Raji (cell line): ENCODE results near the gene GPAM.

ENCODE experiments used
- POLR2A ChIP-seq: IDR thresholded peaks from 2 replicates; pipeline ENCODE4 v1.6.1; 2011; ENCODE audit warnings: low read depth, low read length, control low read depth; ENCODE audit not compliant: insufficient read depth

GPAM gene

GRCh38 chr10:112221545-112221944 is 38.0 kb upstream of the GPAM start:
- TF ChIP-seq POLR2A = no peak

GRCh38 chr10:112218960-112219359 is 35.4 kb upstream of the GPAM start:
- no peak for TF ChIP-seq POLR2A

- no peak for TF ChIP-seq POLR2A
These were observed 34.4 kb upstream of the GPAM start for GRCh38 chr10:112218036-112218390.

- TF ChIP-seq POLR2A = no peak
These were observed 33.9 kb upstream of the GPAM start for GRCh38 chr10:112217386-112218035.

GRCh38 chr10:112216966-112217365 is 33.4 kb upstream of the GPAM start:
- no peak for TF ChIP-seq POLR2A

- TF ChIP-seq POLR2A = no peak
These were observed 32.6 kb upstream of the GPAM start for GRCh38 chr10:112216151-112216550.

GRCh38 chr10:112215342-112215774 is 31.8 kb upstream of the GPAM start:
- TF ChIP-seq POLR2A = peak; percentile 38; the same call in 1 of the 2 replicates

- no peak for TF ChIP-seq POLR2A
These were observed 30.8 kb upstream of the GPAM start for GRCh38 chr10:112214298-112214926.

- TF ChIP-seq POLR2A = no peak
These were observed 30.3 kb upstream of the GPAM start for GRCh38 chr10:112213836-112214235.

GRCh38 chr10:112213098-112213823 is 29.7 kb upstream of the GPAM start:
- no peak for TF ChIP-seq POLR2A

GRCh38 chr10:112210666-112211065 is 27.1 kb upstream of the GPAM start:
- no peak for TF ChIP-seq POLR2A

- TF ChIP-seq POLR2A = no peak
These were observed 26.1 kb upstream of the GPAM start for GRCh38 chr10:112209684-112210131.

- TF ChIP-seq POLR2A = no peak
These were observed 25.4 kb upstream of the GPAM start for GRCh38 chr10:112208997-112209396.

GRCh38 chr10:112208292-112208691 is 24.7 kb upstream of the GPAM start:
- TF ChIP-seq POLR2A = no peak

- no peak for TF ChIP-seq POLR2A
These were observed 19.9 kb upstream of the GPAM start for GRCh38 chr10:112203328-112204076.

- TF ChIP-seq POLR2A = no peak
These were observed 19.1 kb upstream of the GPAM start for GRCh38 chr10:112202561-112203241.

- no peak for TF ChIP-seq POLR2A
These were observed 18.5 kb upstream of the GPAM start for GRCh38 chr10:112202076-112202475.
